Measurements from ENCODE around the gene ATAD2B. TPM values are rescaled to one million over a fixed set of nuclear protein-coding genes. Genes with fewer than 3 reads are reported as not detected.
A peak's percentile ranks its signal among the peaks of the same experiment; 100 is the strongest.

Gene ATAD2B
- total RNA-seq, 2 experiments from 2014 or later, result 11.9 to 12.3 TPM

GRCh38 chr2:23925702-23926289 lies 1.1 kb downstream of the ATAD2B start:
- H3K36me3 Mint-ChIP-seq, result peaks cover 8% of the 10 kb centered on the region
- no peaks in the 10 kb centered on the region for H3K27me3 Mint-ChIP-seq
- no peaks in the 10 kb centered on the region for H3K9me3 Mint-ChIP-seq
- peaks cover 46% of the 10 kb centered on the region for H3K4me1 Mint-ChIP-seq
- H3K27ac Mint-ChIP-seq, result peak overlapping the region; percentile 100
- peak overlapping the region; percentile 98 for H3K4me3 Mint-ChIP-seq
- peak; percentile 64 for DNase-seq

- Mint-ChIP-seq H3K4me3 (peak overlapping the region; percentile 98), H3K36me3 (peaks cover 8% of the 10 kb centered on the region), H3K27me3 (no peaks in the 10 kb centered on the region), H3K9me3 (no peaks in the 10 kb centered on the region), H3K4me1 (peaks cover 50% of the 10 kb centered on the region), H3K27ac (peak overlapping the region; percentile 100)
- DNase-seq, result no peak
Measured at GRCh38 chr2:23924589-23925359, 2.1 kb downstream of the ATAD2B start.

GRCh38 chr2:23918837-23919489 lies 8.0 kb downstream of the ATAD2B start:
- Mint-ChIP-seq H3K9me3 (no peaks in the 10 kb centered on the region), H3K36me3 (no peaks in the 10 kb centered on the region), H3K4me3 (no peak overlapping the region), H3K27me3 (no peaks in the 10 kb centered on the region), H3K4me1 (peaks cover 64% of the 10 kb centered on the region), H3K27ac (no peak overlapping the region)
- no peak for DNase-seq

GRCh38 chr2:23916727-23917405 lies 10.1 kb downstream of the ATAD2B start:
- H3K9me3 Mint-ChIP-seq, result no peaks in the 10 kb centered on the region
- no peak overlapping the region for H3K4me3 Mint-ChIP-seq
- peaks cover 2% of the 10 kb centered on the region for H3K36me3 Mint-ChIP-seq
- H3K27me3 Mint-ChIP-seq, result no peaks in the 10 kb centered on the region
- peak overlapping the region; percentile 77 for H3K27ac Mint-ChIP-seq
- peak; percentile 25 for DNase-seq
- peaks cover 55% of the 10 kb centered on the region for H3K4me1 Mint-ChIP-seq

- Mint-ChIP-seq H3K4me1 (peaks cover 52% of the 10 kb centered on the region), H3K36me3 (peaks cover 3% of the 10 kb centered on the region), H3K9me3 (no peaks in the 10 kb centered on the region), H3K4me3 (no peak overlapping the region), H3K27ac (no peak overlapping the region), H3K27me3 (no peaks in the 10 kb centered on the region)
- DNase-seq, result no peak
Measured at GRCh38 chr2:23915327-23915726, 11.6 kb downstream of the ATAD2B start.

GRCh38 chr2:23912054-23912453 lies 14.9 kb downstream of the ATAD2B start:
- peaks cover 30% of the 10 kb centered on the region for H3K4me1 Mint-ChIP-seq
- H3K4me3 Mint-ChIP-seq, result no peak overlapping the region
- no peak for DNase-seq
- no peaks in the 10 kb centered on the region for H3K27me3 Mint-ChIP-seq
- H3K36me3 Mint-ChIP-seq, result peaks cover 5% of the 10 kb centered on the region
- no peak overlapping the region for H3K27ac Mint-ChIP-seq
- H3K9me3 Mint-ChIP-seq, result no peaks in the 10 kb centered on the region

- no peaks in the 10 kb centered on the region for H3K27me3 Mint-ChIP-seq
- peaks cover 1% of the 10 kb centered on the region for H3K36me3 Mint-ChIP-seq
- no peak overlapping the region for H3K4me3 Mint-ChIP-seq
- H3K4me1 Mint-ChIP-seq, result peaks cover 30% of the 10 kb centered on the region
- no peaks in the 10 kb centered on the region for H3K9me3 Mint-ChIP-seq
- no peak overlapping the region for H3K27ac Mint-ChIP-seq
- no peak for DNase-seq
Measured at GRCh38 chr2:23905155-23905554, 21.8 kb downstream of the ATAD2B start.

GRCh38 chr2:23904692-23905091 lies 22.2 kb downstream of the ATAD2B start:
- no peaks in the 10 kb centered on the region for H3K27me3 Mint-ChIP-seq
- H3K4me3 Mint-ChIP-seq, result no peak overlapping the region
- no peak for DNase-seq
- H3K36me3 Mint-ChIP-seq, result peaks cover 1% of the 10 kb centered on the region
- peaks cover 31% of the 10 kb centered on the region for H3K4me1 Mint-ChIP-seq
- no peaks in the 10 kb centered on the region for H3K9me3 Mint-ChIP-seq
- H3K27ac Mint-ChIP-seq, result no peak overlapping the region

- H3K27ac Mint-ChIP-seq, result no peak overlapping the region
- no peaks in the 10 kb centered on the region for H3K27me3 Mint-ChIP-seq
- H3K36me3 Mint-ChIP-seq, result peaks cover 1% of the 10 kb centered on the region
- H3K4me3 Mint-ChIP-seq, result no peak overlapping the region
- H3K4me1 Mint-ChIP-seq, result peaks cover 31% of the 10 kb centered on the region
- no peaks in the 10 kb centered on the region for H3K9me3 Mint-ChIP-seq
- no peak for DNase-seq
Measured at GRCh38 chr2:23904215-23904614, 22.7 kb downstream of the ATAD2B start.

GRCh38 chr2:23903034-23903433 lies 23.9 kb downstream of the ATAD2B start:
- H3K9me3 Mint-ChIP-seq, result no peaks in the 10 kb centered on the region
- H3K27ac Mint-ChIP-seq, result no peak overlapping the region
- H3K27me3 Mint-ChIP-seq, result no peaks in the 10 kb centered on the region
- H3K36me3 Mint-ChIP-seq, result peaks cover 1% of the 10 kb centered on the region
- DNase-seq, result no peak
- H3K4me3 Mint-ChIP-seq, result no peak overlapping the region
- H3K4me1 Mint-ChIP-seq, result peaks cover 31% of the 10 kb centered on the region

- Mint-ChIP-seq H3K27me3 (no peaks in the 10 kb centered on the region), H3K27ac (no peak overlapping the region), H3K4me3 (no peak overlapping the region), H3K4me1 (peaks cover 32% of the 10 kb centered on the region), H3K36me3 (no peaks in the 10 kb centered on the region), H3K9me3 (no peaks in the 10 kb centered on the region)
- DNase-seq, result no peak
Measured at GRCh38 chr2:23901966-23902846, 24.7 kb downstream of the ATAD2B start.

- Mint-ChIP-seq H3K36me3 (no peaks in the 10 kb centered on the region), H3K4me3 (no peak overlapping the region), H3K27ac (no peak overlapping the region), H3K9me3 (no peaks in the 10 kb centered on the region), H3K27me3 (no peaks in the 10 kb centered on the region), H3K4me1 (peaks cover 35% of the 10 kb centered on the region)
- DNase-seq, result no peak
Measured at GRCh38 chr2:23900541-23901322, 26.2 kb downstream of the ATAD2B start.

GRCh38 chr2:23900133-23900532 lies 26.8 kb downstream of the ATAD2B start:
- Mint-ChIP-seq H3K9me3 (no peaks in the 10 kb centered on the region), H3K36me3 (no peaks in the 10 kb centered on the region), H3K4me3 (no peak overlapping the region), H3K4me1 (peaks cover 31% of the 10 kb centered on the region), H3K27ac (no peak overlapping the region), H3K27me3 (no peaks in the 10 kb centered on the region)
- no peak for DNase-seq

GRCh38 chr2:23871206-23871605 lies 55.7 kb downstream of the ATAD2B start:
- no peaks in the 10 kb centered on the region for H3K9me3 Mint-ChIP-seq
- H3K4me1 Mint-ChIP-seq, result no peaks in the 10 kb centered on the region
- H3K27ac Mint-ChIP-seq, result no peak overlapping the region
- H3K36me3 Mint-ChIP-seq, result peaks cover 12% of the 10 kb centered on the region
- no peak overlapping the region for H3K4me3 Mint-ChIP-seq
- no peak for DNase-seq
- H3K27me3 Mint-ChIP-seq, result no peaks in the 10 kb centered on the region
